Hepatocyte (in vitro differentiated cells): ENCODE results near the gene LIMS1.

Source experiments
- CTCF ChIP-seq: fragments of 200-600 bp; sonication (generic); IDR thresholded peaks from 2 replicates; pipeline ENCODE4 v1.5.1; 2016; ENCODE audit warnings: antibody characterized with exemption, mild to moderate bottlenecking; ENCODE audit not compliant: poor library complexity
- EZH2 ChIP-seq: fragments of 200-600 bp; sonication (generic); IDR thresholded peaks from 2 replicates; pipeline ENCODE4 v1.6.1; 2016; ENCODE audit warnings: antibody characterized with exemption, mild to moderate bottlenecking, borderline replicate concordance

DNA sequence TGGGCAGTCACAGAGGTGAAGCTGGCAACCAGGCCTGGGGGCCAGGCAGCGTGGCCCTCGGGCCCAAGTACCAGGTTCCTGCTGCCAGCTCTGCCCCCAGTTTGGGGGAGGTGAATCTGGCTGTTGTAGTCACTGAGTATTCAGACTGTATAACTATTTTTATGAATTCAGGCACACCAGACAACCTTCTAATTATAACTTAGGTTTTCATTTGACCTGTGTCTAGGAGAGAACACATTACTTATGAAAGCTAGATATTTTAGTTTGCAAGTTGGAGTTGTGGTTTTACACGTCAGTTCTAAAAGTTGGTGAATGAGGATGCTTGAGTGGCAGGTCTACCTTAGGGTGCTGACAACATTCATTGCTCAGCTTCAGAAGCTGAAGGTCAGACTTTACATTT lies 71.7 kb downstream of the LIMS1 start:
- no peak for TF ChIP-seq CTCF
- no peak for TF ChIP-seq EZH2
